DMS79 (cell line): ENCODE measurements around the gene SNAPC1.
"Not testable (repeated sequence)": the region's sequence is repeated elsewhere in the genome, so short reads cannot be mapped to it uniquely, and the experiment has no call there.

ENCODE experiments used
- DNase-seq: peaks from one replicate; lab custom pipeline; 2025; lab: John Stamatoyannopoulos, UW

The SNAPC1 gene

GRCh38 chr14:61750708-61751474 lies 11.3 kb upstream of the SNAPC1 start:
- DNase-seq = peak; percentile 56

DNA sequence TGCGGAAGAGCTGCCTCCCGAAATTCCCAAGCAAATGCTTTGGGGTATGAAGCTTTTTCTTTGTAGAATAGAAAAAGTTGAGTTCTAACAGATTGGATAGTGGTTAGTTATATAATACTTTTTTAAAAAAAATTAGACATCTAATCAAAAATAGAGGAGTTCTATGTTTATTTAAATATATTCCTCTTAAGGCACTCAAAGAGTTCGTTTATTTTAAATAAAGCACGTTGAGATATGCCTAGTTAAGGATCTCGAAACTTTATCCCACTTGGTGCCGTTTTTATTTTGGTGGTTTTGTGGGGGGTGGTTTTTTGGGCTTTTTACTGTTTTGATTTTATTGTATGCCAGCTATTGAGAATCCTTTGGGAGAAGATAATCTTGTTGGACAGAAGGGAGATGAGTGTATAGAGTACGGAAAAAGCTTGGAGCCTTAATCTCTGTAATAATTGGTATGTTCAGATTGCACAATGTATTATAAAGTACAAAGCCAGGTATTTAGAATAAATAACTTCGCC lies 10.7 kb upstream of the SNAPC1 start:
- DNase-seq = no peak

DNA sequence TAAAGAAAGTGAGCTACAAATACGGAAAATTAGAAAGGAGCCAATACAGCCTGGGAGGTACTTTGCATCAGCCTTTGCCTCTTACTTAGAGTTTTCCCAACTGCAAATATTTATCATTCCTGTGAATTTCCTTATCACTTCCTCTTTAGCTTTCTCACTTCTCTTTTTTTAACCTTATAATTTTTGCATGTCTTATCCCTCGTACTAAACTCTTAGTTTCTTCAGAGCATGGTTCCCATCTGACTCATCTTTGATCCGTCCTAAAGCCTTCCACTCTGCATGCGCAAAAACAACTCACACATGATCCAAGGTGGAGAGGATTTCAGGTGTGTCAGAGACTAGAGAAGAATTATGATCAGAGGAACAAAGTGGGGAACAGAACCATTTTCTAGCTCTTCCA lies 9.6 kb upstream of the SNAPC1 start:
- no peak for DNase-seq

DNA sequence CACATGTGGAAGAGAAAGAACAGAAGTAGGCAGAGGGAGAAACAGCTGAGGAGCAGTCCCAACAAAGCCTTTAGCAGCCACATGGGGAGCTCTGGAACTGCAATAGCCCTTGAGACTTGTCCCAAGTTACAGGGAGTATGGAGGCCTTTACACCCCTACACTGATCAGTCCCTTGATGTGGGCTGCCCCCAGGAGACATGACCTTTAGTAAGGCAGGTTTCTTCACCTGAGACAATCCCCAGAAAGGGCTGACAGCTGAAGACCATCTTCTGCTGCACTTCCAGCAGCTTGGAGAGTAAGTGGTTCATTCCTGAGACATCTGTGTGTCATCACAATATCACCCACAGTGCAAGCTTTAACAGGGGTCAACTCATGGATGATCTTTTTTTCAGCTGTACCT lies 8.6 kb upstream of the SNAPC1 start:
- no peak for DNase-seq

DNA sequence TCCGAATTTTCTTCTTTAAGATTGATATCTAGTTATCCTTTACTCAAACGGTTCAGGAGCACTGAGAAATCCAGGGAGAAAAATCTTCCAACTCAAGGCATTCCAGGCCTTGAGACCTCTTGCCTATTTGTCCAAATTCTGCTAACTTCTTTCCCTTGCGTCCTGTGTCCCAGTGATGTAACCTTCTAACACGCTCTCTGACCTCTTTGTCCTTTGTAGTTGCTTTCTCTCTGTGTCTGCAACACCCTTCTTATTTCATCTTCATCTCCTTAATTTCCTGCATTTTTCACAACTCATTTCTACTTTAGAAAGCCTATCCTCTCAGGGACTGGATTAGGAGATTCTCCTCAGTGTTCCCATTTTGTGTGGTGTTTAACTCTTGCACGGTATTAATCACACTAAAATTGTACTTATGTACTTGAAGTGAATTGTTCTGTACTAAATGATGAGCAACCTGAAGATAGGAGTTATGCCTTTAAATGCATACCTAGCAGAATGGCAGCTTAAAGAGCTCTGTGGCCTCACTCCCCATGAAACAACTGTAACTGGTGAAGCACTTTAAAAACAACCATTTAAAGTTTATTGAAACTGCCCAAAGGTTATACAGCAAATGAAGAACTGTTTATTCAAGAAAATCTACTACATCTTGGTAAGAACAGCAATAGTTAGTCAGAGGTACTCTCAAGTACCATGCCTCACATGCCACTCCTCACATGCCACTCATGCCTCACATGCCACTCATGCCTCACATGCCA lies 7.4 kb upstream of the SNAPC1 start:
- no peak for DNase-seq

- not testable (repeated sequence) for DNase-seq
Measured at GRCh38 chr14:61755382-61755742, 6.9 kb upstream of the SNAPC1 start.

- DNase-seq = no peak
Measured at GRCh38 chr14:61756135-61756534, 6.1 kb upstream of the SNAPC1 start.

- DNase-seq = no peak
Measured at GRCh38 chr14:61759878-61760277, 2.3 kb upstream of the SNAPC1 start.

DNA sequence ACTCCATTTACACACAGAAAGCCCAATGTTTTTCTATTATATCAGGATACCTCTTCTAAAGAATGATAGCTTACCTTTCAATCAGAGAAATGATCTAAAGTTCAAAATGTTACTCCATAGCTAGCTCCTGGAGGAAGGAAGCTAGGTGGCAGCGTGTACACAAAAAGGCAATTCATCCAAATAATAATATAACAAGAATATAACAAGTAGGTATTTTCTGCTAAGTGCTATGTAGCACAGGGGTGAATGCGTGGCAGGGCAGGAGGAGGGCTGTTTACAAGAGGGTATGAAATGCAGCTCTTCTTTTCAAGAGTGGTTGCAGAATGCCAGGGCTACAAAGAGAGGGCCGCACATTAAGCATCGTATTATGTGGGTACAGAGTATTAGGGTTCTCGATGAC lies 663 bp upstream of the SNAPC1 start:
- no peak for DNase-seq

DNA sequence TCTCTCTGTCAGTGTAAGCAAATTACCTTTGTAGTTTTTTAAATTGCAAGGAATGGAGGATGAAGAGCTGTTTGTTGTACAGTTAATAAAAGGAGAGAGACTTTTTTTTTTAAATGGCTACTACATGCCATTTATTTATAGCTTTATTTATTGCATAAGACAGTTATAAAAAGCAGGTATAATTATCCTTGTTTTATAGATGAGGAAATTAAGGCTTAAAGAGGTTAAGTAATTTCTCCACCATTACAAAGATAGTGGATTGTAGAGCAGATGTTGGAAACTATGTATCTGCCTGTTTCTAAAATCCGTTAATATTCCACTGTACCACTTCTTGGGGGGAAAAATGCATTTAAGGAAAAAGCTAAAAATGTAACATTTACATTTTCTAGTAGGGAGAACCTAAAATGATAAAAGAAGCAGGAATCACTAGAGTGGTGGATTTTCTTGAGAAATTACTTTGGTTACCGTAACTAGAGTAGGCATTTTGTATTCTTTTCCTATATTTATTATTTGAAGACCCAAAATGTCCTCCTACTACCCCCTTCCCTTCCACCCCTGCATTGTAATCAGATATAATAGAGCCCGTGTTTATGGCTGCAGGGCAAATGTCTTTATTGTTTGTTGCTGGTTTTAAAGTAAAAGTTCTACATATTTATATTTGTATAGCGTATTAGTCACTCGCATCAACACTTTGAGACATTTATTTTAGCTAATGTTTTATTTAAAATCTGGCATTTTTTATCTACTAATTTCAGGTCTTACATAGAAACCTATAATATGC lies 2.3 kb downstream of the SNAPC1 start:
- no peak for DNase-seq

GRCh38 chr14:61765225-61765943 lies 3.2 kb downstream of the SNAPC1 start:
- DNase-seq = no peak

- DNase-seq = no peak
Measured at GRCh38 chr14:61766151-61766550, 3.9 kb downstream of the SNAPC1 start.

- DNase-seq = no peak
Measured at GRCh38 chr14:61768240-61768639, 6.0 kb downstream of the SNAPC1 start.

- no peak for DNase-seq
Measured at GRCh38 chr14:61769893-61770292, 7.7 kb downstream of the SNAPC1 start.

- no peak for DNase-seq
Measured at GRCh38 chr14:61774861-61775260, 12.6 kb downstream of the SNAPC1 start.

DNA sequence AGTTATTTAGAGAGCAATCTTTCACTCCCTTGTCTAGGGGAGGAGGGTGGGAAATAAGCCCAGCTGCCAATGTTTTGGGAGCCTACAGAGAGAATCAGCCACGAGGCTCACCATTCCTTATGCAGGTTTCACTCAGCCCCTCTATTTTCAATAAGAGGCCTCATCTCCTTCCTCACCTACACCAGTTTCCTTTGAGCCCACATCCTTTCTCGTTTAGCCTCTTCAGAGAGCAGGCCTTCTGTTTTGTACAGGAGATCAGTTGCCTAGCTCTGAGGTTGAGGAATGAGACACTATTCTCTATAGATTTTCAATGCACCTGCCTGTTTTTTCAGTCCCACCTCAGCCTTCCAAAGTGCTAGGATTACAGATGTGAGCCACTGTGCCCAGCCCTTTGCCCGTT lies 17.9 kb downstream of the SNAPC1 start:
- DNase-seq = no peak

DNA sequence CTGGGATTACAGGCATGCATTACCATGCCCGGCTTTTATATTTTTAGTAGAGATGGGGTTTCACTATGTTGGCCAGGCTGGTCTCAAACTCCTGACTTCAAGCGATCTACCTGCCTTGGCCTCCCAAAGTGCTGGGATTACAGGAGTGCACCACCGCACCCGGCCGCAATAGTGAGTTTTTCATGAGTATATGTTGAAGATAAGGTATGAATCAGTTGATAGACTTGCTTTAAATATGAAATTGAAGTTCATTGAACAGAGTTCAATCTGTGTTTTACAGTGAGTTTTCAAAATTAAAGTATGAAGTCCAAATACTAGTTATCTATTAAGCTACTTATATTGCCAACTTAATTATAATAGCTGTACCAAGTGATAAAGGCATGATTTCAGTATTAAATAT lies 35.1 kb downstream of the SNAPC1 start:
- DNase-seq = no peak

DNA sequence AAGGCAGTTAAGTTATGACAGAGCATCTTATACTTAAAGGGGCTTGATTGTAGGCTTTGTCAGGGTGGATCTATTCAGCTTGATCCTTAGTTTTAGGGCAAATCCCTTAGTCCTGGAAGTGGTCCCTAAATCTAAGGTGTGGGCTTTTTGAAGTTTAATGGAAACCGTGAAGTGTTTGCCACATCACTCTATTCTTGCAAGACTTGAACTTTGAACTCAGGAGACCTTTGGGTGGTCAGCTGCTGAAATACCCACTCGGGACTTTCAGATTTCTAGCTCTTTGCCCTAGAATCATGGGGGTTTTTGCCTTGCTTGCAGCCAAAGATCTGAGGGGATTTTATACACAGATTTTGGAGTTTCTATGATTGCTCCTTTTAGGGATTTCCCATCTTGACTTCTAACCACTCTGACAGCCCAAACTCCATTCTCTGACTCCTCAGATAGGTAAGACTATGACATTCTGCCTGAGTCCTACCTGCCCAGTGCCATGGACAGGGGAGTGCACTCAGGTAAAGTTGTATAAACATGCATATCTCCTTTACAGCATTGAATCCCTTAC lies 39.9 kb downstream of the SNAPC1 start:
- no peak for DNase-seq

DNA sequence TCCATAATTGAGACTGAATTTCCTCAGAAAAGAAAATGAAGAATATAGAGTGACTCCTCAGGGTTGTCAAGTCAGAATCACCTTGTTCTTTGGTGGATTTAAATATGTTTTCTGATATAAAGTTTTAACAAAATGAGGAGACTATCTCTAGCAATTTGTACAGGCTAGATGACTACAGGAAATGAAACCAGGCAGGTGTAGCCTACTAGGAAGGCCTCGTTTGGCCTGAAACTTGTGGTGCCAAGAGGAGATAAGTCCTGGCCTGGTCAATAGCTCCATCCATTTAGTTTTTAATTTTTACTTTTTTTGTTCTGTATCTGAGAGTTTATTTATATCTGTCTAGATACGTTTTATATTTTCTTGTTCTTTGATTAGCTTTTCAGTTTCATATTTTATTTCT lies 41.5 kb downstream of the SNAPC1 start:
- no peak for DNase-seq

GRCh38 chr14:61805451-61805850 lies 43.2 kb downstream of the SNAPC1 start:
- DNase-seq = no peak

DNA sequence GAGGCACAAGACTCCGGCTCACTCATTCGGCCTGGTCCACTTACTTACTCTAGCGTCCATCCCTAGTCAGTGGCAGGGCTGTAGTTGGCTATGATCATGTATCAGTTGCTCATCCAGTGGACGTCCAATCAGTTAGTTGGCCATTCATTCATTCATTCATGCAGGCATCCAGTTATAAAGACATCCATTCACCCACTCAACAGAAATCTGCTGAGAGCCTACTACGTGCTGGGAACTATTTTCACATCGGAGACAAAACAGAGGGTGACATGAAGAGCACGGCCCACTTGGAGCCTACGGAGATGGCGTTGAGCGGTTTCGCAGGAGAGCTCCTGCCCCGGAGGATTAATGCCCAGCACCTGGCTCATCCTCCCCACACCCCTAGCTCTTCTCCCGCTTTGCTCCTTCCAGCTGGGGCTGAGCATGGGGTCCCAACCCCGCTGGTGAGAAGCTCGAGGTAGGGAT lies 49.7 kb downstream of the SNAPC1 start:
- no peak for DNase-seq
